ENCODE data around the gene CTNND2. TPM values are rescaled to one million over a fixed set of nuclear protein-coding genes. Genes with fewer than 3 reads are reported as not detected.
"Not testable (repeated sequence)": the region's sequence is repeated elsewhere in the genome, so short reads cannot be mapped to it uniquely, and the experiment has no call there.

Gene CTNND2
- total RNA-seq, 1 donor from 2014 or later, result 18.4 TPM

DNA sequence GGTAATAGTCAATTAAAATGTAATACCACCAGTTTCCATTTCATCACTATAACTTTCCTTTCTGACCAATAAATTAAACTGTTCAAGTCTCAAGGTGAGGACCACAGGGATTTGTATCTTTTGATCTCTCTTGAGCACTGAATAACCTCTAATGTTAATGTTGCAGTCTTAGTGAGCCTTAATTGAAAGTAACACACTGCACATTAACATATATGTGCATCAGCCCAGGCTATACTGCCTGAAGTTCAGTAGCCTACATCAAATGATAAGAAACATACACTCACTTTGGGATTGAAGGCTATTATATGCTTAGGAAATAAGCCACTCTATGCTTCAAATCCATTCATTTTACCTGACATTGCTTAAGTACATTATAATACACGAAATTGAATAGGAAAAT, 832.2 kb downstream of the CTNND2 start:
- Histone ChIP-seq H3K4me1 (no peaks in the 10 kb centered on the region), H3K27ac (replicated peaks) (no peak overlapping the region), H3K9me3 (replicated peaks) (peaks cover 10% of the 10 kb centered on the region), H3K27me3 (ENCODE audit: low read depth) (no peaks in the 10 kb centered on the region), H3K4me3 (no peak overlapping the region), H3K36me3 (no peaks in the 10 kb centered on the region)
- TF ChIP-seq, protein P1, sequence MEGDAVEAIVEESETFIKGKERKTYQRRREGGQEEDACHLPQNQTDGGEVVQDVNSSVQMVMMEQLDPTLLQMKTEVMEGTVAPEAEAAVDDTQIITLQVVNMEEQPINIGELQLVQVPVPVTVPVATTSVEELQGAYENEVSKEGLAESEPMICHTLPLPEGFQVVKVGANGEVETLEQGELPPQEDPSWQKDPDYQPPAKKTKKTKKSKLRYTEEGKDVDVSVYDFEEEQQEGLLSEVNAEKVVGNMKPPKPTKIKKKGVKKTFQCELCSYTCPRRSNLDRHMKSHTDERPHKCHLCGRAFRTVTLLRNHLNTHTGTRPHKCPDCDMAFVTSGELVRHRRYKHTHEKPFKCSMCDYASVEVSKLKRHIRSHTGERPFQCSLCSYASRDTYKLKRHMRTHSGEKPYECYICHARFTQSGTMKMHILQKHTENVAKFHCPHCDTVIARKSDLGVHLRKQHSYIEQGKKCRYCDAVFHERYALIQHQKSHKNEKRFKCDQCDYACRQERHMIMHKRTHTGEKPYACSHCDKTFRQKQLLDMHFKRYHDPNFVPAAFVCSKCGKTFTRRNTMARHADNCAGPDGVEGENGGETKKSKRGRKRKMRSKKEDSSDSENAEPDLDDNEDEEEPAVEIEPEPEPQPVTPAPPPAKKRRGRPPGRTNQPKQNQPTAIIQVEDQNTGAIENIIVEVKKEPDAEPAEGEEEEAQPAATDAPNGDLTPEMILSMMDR (IDR thresholded peaks at IDR 0.05; ENCODE audit: borderline replicate concordance), result no peak
- intact Hi-C loops (cut with micrococcal nuclease), result no loop called here
- DNase-seq, result no peak

- TF ChIP-seq, protein P1 (IDR thresholded peaks at IDR 0.05; ENCODE audit: borderline replicate concordance), result no peak
- intact Hi-C loops (cut with micrococcal nuclease), result no loop called here
Measured at GRCh38 chr5:11069041-11069440, 835.2 kb downstream of the CTNND2 start.

DNA sequence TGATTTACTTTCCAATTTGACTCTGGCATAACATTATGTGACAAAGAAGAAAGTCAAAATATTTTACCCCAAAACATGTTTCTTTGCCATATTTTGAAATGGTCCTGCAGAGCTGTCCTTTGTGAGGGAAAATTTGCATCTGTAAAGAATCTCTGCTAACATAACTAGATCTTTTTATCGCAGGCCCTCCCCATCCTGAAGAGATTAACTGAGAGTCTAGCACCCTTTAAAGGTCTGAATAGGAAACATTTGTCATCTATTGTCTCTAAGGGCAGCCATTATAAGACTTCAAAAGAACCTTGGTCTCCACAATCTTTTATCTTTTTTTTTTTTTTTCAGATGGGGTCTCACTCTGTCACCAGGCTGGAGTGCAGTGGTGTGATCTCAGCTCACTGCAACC, 838.5 kb downstream of the CTNND2 start:
- H3K27me3 ChIP-seq (ENCODE audit: low read depth); H3K27ac ChIP-seq (replicated peaks); DNase-seq; intact Hi-C loops (cut with micrococcal nuclease); H3K4me1 ChIP-seq; H3K36me3 ChIP-seq; H3K4me3 ChIP-seq: not testable (repeated sequence)
- H3K9me3 ChIP-seq (replicated peaks), result peaks cover 10% of the 10 kb centered on the region

More at GRCh38 chr5:11069041-11069440, 835.2 kb downstream of the CTNND2 start:
- no peaks in the 10 kb centered on the region for H3K36me3 ChIP-seq
- no peak overlapping the region for H3K27ac ChIP-seq (replicated peaks)
- peaks cover 10% of the 10 kb centered on the region for H3K9me3 ChIP-seq (replicated peaks)
- DNase-seq, result no peak
- H3K4me1 ChIP-seq, result no peaks in the 10 kb centered on the region
- H3K27me3 ChIP-seq (ENCODE audit: low read depth), result no peaks in the 10 kb centered on the region
- H3K4me3 ChIP-seq, result no peak overlapping the region

DNA sequence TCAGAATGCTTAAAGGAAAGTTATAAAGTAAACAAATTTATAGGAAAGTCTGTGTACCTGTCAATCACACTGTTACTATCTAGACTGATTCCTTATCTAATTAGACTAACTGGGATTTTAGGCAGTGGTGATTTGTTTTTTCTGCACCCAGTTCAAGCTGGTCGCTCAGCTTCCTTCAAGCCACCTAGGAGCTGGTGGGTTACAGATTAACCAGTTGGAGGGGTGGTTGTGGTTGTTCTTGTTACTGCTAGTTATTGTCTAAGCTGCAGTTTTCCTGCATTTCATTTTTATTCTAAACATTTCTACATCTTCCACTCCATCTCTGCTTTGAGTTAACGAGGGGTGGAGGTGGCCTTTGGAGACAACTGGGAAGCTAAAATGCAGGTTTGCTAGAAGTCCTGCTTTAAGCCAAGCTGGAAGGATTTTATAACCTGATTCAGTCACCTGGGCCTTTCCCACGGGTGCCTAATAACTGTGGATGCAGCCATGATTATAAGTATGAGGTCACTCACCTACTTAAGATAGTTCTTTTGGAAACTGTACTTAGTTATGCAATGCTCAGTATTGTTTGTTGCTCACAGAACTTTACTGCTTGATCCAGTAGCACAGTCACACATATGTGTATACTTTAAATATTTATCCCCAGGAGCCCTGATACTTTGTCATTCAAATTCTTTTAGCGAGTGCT, 839.3 kb downstream of the CTNND2 start:
- H3K36me3 ChIP-seq, result no peaks in the 10 kb centered on the region
- no peak for DNase-seq
- H3K4me1 ChIP-seq, result no peaks in the 10 kb centered on the region
- no peak overlapping the region for H3K4me3 ChIP-seq
- TF ChIP-seq, protein P1 (IDR thresholded peaks at IDR 0.05; ENCODE audit: borderline replicate concordance), result no peak
- H3K27ac ChIP-seq (replicated peaks), result no peak overlapping the region
- H3K9me3 ChIP-seq (replicated peaks), result peaks cover 5% of the 10 kb centered on the region
- intact Hi-C loops (cut with micrococcal nuclease), result no loop called here
- no peaks in the 10 kb centered on the region for H3K27me3 ChIP-seq (ENCODE audit: low read depth)

DNA sequence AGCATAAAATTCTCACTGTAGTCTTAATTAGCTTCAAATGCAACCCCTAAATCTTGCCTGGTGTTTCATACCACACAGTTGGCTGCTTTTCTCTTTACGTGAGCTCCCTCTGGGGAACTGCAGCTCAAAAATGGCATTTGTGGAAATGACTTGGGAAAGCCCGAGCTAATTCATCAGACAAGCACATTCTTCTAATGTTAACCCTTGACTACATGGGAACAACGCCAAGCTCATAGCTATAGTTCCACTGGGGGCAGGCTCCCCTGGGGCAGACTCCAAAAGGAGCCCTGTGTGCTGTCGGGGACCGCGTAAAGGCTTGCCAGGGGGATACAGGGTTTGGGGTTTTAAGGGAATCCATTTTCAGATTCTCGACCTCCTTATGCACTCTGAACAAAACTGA, 841.8 kb downstream of the CTNND2 start:
- intact Hi-C loops (cut with micrococcal nuclease), result no loop called here

DNA sequence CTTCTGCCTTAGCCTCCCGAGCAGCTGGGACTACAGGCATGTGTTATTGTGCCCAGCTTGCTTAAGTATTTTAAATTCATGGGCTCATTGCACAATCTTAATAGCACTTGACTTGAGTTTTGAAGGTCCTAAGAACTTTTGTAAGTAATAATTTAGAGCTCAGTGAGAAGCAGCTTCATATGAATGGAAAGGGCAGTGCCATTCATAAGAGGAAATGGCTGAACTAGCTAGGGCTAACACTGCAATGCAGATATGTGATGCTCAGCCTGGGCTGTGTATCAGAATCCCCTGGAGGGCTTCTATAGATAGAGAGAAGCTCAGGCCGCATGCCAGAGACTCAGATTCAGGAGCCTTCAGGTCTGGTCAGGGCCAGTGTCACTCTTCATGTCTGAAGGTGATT, 847.7 kb downstream of the CTNND2 start:
- DNase-seq, result no peak
- no peak overlapping the region for H3K4me3 ChIP-seq
- TF ChIP-seq, protein P1 (IDR thresholded peaks at IDR 0.05; ENCODE audit: borderline replicate concordance), result no peak
- intact Hi-C loops (cut with micrococcal nuclease), result no loop called here
- no peaks in the 10 kb centered on the region for H3K36me3 ChIP-seq
- H3K27ac ChIP-seq (replicated peaks), result no peak overlapping the region
- H3K4me1 ChIP-seq, result no peaks in the 10 kb centered on the region
- H3K27me3 ChIP-seq (ENCODE audit: low read depth), result peaks cover 3% of the 10 kb centered on the region
- no peaks in the 10 kb centered on the region for H3K9me3 ChIP-seq (replicated peaks)

More for the DNA sequence above, 841.8 kb downstream of the CTNND2 start:
- no peaks in the 10 kb centered on the region for H3K4me1 ChIP-seq
- no peak overlapping the region for H3K27ac ChIP-seq (replicated peaks)
- DNase-seq, result no peak
- H3K4me3 ChIP-seq, result no peak overlapping the region
- H3K9me3 ChIP-seq (replicated peaks), result no peaks in the 10 kb centered on the region
- no peaks in the 10 kb centered on the region for H3K27me3 ChIP-seq (ENCODE audit: low read depth)
- TF ChIP-seq, protein P1 (IDR thresholded peaks at IDR 0.05; ENCODE audit: borderline replicate concordance), result peak; percentile 22
- H3K36me3 ChIP-seq, result no peaks in the 10 kb centered on the region
